Heart left ventricle (tissue), 16 donors: ENCODE data around the gene SAP130. TPM values are rescaled to one million over a fixed set of nuclear protein-coding genes. Genes with fewer than 3 reads are reported as not detected.

Experiments
- ATAC-seq, 4 donors: fragments of 200-7000 bp; cut with Tn5 transposase; one replicate each; pipeline ENCODE4 v1.9.1; 2020 to 2022; ENCODE audit warnings: moderate library complexity in 4 of 4, mild to moderate bottlenecking in 3 of 4, moderate number of reproducible peaks in 1 of 4
- DNase-seq, 5 donors: peaks; one replicate each; pipeline ENCODE4 v3.0.0-alpha.2; 2020
- H3K27ac ChIP-seq, 12 donors: fragments of 200-600 bp; sonication (generic) in 4 of 12; one replicate each; pipeline versions ENCODE4 v1.5.0 to v1.8.0; 2016 to 2022; ENCODE audit warnings: mild to moderate bottlenecking in 2 of 12
- H3K27me3 ChIP-seq, 9 donors: fragments of 200-600 bp; sonication (generic) in 2 of 9; one replicate each; pipeline versions ENCODE4 v1.5.1 to v1.8.0; 2016 to 2022; ENCODE audit warnings: mild to moderate bottlenecking in 3 of 9
- H3K36me3 ChIP-seq, 9 donors: fragments of 200-600 bp; sonication (generic) in 2 of 9; one replicate each; pipeline versions ENCODE4 v1.5.0 to v1.8.0; 2018 to 2022; ENCODE audit warnings: mild to moderate bottlenecking in 2 of 9
- H3K4me1 ChIP-seq, 12 donors: fragments of 200-600 bp; sonication (generic) in 4 of 12; one replicate each; pipeline versions ENCODE4 v1.5.0 to v1.8.0; 2016 to 2022; ENCODE audit warnings: mild to moderate bottlenecking in 3 of 12
- H3K4me3 ChIP-seq, 12 donors: fragments of 200-600 bp; sonication (generic) in 4 of 12; one replicate each; pipeline versions ENCODE4 v1.5.0 to v1.8.0; 2017 to 2022; ENCODE audit warnings: mild to moderate bottlenecking in 9 of 12, moderate library complexity in 4 of 12
- H3K9me3 ChIP-seq, 12 donors: fragments of 200-600 bp; sonication (generic) in 4 of 12; one replicate each; pipeline versions ENCODE4 v1.5.0 to v1.8.0; 2016 to 2022; ENCODE audit warnings: mild to moderate bottlenecking in 1 of 12
- POLR2A ChIP-seq, 2 donors: fragments of 450-650 bp; IDR thresholded peaks; one replicate each; pipeline ENCODE4 v1.6.1; 2017; ENCODE audit warnings: antibody characterized with exemption in 2 of 2, mild to moderate bottlenecking in 2 of 2, moderate library complexity in 2 of 2
- WGBS, 4 donors: extraction: QIAGEN DNeasy Blood & Tissue Kit in 2 of 4; methylation state at CpG; one replicate each; pipeline versions ENCODE4 v1.1.5 to v1.1.7; 2013 to 2018; 5-methylcytosine and 5-hydroxymethylcytosine counted together
- intact Hi-C, 10 donors: fragments of 100-400 bp; cut with DNase I; formaldehyde crosslinking; loops; one replicate each; pipeline versions ENCODE4 v1.11.1 to v1.14.2; 2022
- polyA plus RNA-seq, 2 donors: library from polyadenylated mRNA; stranded (reverse); fragments of 200-250 nt; gene quantifications; one replicate each; pipeline ENCODE4 v1.2.3, GENCODE V29; 2013
- total RNA-seq, 9 donors: library from RNA; depleted of rRNA in 2 of 9; stranded (reverse); fragments of >200 nt in 2 of 9; fragmentation: NEBNext Ultra II Directional in 3 of 9; extraction: Animal tissue kit (Norgen Biotek cat#: 25700) in 3 of 9; gene quantifications; one replicate each; pipeline versions ENCODE4 v1.1.0 to v1.2.4, GENCODE V29; 2016 to 2023
- TF ChIP-seq, protein P1 (sequence below), 12 donors: fragments of 200-600 bp; sonication (generic) in 4 of 12; IDR thresholded peaks; one replicate each; pipeline versions ENCODE4 v1.5.0 to v1.8.0; 2018 to 2022; ENCODE audit warnings: antibody characterized with exemption in 12 of 12, mild to moderate bottlenecking in 5 of 12
- donor health status: ischemic (EF 13 %, LVEDD 7.1; RV severe dilation, severe dysfunction).
- donor health status: healthy with polysubstance abuse.
- donor health status: DM: no; HTN: yes; CAD: no.
- donor health status: DM: no; HTN: no; CAD: no.
- donor health status: ischemic (EF 25% LVEDD 6.9; RV normal size, moderate dysfunction).
- donor health status: ischemic (EF 25% LVEDD 5.7; RV mildly dilated, moderate dysfunction).
- donor health status: healthy.
- donor health status: DM: yes; HTN: yes; CAD: no.
- donor health status: ischemic (EF 35%, LVEDD 5.7; RV mildly dilated, moderate dysfunction).
- donor health status: nonischemic (EF 11% LVEDD 7.7; RV severe dilation, severe dysfunction).
- donor health status: DM: yes; HTN: yes; CAD: no.
- donor health status: PGD.
- donor health status: ischemic (EF 29% LVEDD 5.4; RV normal size, mild dysfunction).
- donor health status: nonischemic (EF 23%, LVEDD 6.1; RV moderate dilation, normal function).

SAP130 gene
- total and polyA plus RNA-seq, 11 donors: 4.6 to 20.3 (median 14.5) TPM

DNA sequence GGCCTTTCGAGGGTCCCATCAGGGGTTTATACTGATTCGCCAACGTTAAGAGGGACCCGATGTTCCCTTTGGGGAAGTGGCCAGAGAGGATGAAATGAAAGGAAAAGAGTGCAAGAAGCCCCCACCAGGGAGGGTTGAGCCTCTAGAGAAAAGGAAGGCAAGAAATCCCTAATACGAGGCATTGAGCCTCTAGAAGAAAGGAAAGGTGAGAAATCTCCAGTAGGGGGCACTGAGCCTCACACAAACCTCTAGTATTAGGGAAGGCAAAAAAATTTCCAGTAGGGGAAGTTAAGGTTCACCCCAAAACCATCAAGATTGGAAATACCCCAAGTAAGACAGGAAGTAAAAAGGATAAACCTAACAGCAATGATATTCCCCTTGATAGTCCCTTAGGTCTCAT, 9.8 kb upstream of the SAP130 start:
- TF ChIP-seq POLR2A (IDR thresholded peaks at IDR 0.05): no peak
- TF ChIP-seq, protein P1, sequence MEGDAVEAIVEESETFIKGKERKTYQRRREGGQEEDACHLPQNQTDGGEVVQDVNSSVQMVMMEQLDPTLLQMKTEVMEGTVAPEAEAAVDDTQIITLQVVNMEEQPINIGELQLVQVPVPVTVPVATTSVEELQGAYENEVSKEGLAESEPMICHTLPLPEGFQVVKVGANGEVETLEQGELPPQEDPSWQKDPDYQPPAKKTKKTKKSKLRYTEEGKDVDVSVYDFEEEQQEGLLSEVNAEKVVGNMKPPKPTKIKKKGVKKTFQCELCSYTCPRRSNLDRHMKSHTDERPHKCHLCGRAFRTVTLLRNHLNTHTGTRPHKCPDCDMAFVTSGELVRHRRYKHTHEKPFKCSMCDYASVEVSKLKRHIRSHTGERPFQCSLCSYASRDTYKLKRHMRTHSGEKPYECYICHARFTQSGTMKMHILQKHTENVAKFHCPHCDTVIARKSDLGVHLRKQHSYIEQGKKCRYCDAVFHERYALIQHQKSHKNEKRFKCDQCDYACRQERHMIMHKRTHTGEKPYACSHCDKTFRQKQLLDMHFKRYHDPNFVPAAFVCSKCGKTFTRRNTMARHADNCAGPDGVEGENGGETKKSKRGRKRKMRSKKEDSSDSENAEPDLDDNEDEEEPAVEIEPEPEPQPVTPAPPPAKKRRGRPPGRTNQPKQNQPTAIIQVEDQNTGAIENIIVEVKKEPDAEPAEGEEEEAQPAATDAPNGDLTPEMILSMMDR (IDR thresholded peaks at IDR 0.05): no peak
- Histone ChIP-seq H3K9me3 (peaks cover 0 to 34% (median 22%) of the 10 kb centered on the region in 12 donors), H3K27ac (no peak overlapping the region), H3K4me3 (no peak overlapping the region), H3K4me1 (no peaks in the 10 kb centered on the region), H3K36me3 (no peaks in the 10 kb centered on the region), H3K27me3 (peaks cover 0 to 10% (median 0%) of the 10 kb centered on the region in 9 donors)
- no peak for DNase-seq
- ATAC-seq: no peak
- 85 to 89% (median 86%) methylated on average over 5 of the region's 5 CpGs for WGBS, 4 donors
- intact Hi-C loops: loop anchor here in 1 of 10 donors (10.0 kb wide), 1 partner anchor 47 kb away; no protein-coding TSS in a partner anchor

DNA sequence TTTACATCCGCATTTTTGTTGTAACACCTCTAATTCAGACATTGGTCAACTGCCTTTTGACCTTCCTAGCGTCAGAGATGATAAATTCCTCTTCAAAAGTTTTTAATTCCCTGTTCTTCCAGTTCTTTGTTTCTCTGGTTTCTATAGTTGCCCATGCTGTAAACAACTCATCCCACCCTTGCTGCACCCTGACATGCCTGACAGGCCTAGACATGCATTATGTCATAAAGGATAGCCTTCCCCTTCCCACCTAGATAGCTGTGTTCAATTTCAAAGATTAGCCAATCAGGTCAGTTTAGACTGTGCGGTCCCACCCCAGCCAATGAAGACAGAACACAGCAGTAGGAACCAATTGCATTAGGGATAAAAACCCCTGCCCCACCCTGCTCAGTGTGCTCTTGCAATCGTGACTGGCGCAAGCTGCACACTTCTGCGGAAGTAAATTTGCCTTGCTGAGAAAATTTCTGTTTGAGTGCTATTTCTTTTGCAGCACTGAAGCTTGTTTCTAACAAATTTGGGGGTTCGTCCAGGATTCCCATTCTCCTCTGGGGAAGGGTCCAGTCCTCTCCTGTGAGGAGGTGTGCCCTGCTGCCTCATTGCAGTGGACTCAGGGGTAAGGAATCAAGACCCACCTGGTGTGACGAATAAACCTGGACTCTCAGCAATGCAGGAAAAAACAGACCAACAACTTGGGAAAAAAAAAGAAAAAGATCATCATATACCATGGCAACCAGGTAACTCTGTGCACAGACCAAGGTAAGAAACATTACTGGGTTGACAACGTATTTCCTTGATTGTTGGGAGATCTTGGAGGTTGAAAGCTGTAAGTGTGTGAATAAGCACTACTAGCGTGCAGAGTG, 9.1 kb upstream of the SAP130 start:
- peaks cover 0 to 10% (median 0%) of the 10 kb centered on the region in 9 donors for H3K27me3 ChIP-seq
- H3K27ac ChIP-seq: no peak overlapping the region
- H3K36me3 ChIP-seq: no peaks in the 10 kb centered on the region
- intact Hi-C loops: loop anchor here in 1 of 10 donors (10.0 kb wide), 1 partner anchor 48 kb away; no protein-coding TSS in a partner anchor
- H3K4me1 ChIP-seq: no peaks in the 10 kb centered on the region
- DNase-seq (no peak), ATAC-seq (no peak)
- 85 to 90% (median 90%) methylated on average over 10 of the region's 10 CpGs for WGBS, 4 donors
- no peak overlapping the region for H3K4me3 ChIP-seq
- peaks cover 0 to 29% (median 18%) of the 10 kb centered on the region in 12 donors for H3K9me3 ChIP-seq
- TF ChIP-seq POLR2A (IDR thresholded peaks at IDR 0.05): no peak
- TF ChIP-seq, protein P1 (IDR thresholded peaks at IDR 0.05): no peak

GRCh38 chr2:128032092-128032491, 4.2 kb upstream of the SAP130 start:
- intact Hi-C loops: loop anchor here in 1 of 10 donors (10.0 kb wide), 1 partner anchor 53 kb away; no protein-coding TSS in a partner anchor
- H3K27ac ChIP-seq: no peak overlapping the region
- no peak for DNase-seq
- H3K4me1 ChIP-seq: peaks cover 0 to 8% (median 5%) of the 10 kb centered on the region in 12 donors
- no peak for TF ChIP-seq POLR2A (IDR thresholded peaks at IDR 0.05)
- TF ChIP-seq, protein P1 (IDR thresholded peaks at IDR 0.05): no peak
- H3K27me3 ChIP-seq: no peaks in the 10 kb centered on the region
- no peak for ATAC-seq
- 63 to 78% (median 76%) methylated on average over 4 of the region's 4 CpGs for WGBS, 4 donors
- peaks cover 0 to 18% (median 11%) of the 10 kb centered on the region in 12 donors for H3K9me3 ChIP-seq
- no peak overlapping the region for H3K4me3 ChIP-seq
- no peaks in the 10 kb centered on the region for H3K36me3 ChIP-seq

- Histone ChIP-seq H3K4me1 (peaks cover 0 to 23% (median 10%) of the 10 kb centered on the region in 12 donors), H3K4me3 (peak overlapping the region; percentile 81 to 100 (median 93)), H3K36me3 (peaks cover 0 to 12% (median 0%) of the 10 kb centered on the region in 9 donors), H3K27me3 (no peaks in the 10 kb centered on the region), H3K27ac (peak overlapping the region; percentile 79 to 100 (median 96)), H3K9me3 (peaks cover 0 to 8% (median 0%) of the 10 kb centered on the region in 12 donors)
- DNase-seq (no peak), ATAC-seq (no peak)
- TF ChIP-seq, protein P1 (IDR thresholded peaks at IDR 0.05): no peak
- TF ChIP-seq POLR2A (IDR thresholded peaks at IDR 0.05): no peak
- intact Hi-C loops: loop anchor here in 9 of 10 donors (2.0 to 10.0 kb wide), 6 partner anchors 62 to 174 kb away; partner anchors contain the start of genes UGGT1 (in 7 of the 9), AMMECR1L (in 4 of the 9) and POLR2D (in 1 of the 9)
- WGBS, 4 donors: 0% methylated on average over 1 of the region's 1 CpG
These were observed 802 bp upstream of the SAP130 start for GRCh38 chr2:128028668-128029054.
